ENCODE measurements around the gene XAF1. TPM values are rescaled to one million over a fixed set of nuclear protein-coding genes. Genes with fewer than 3 reads are reported as not detected.

The XAF1 gene
- total and polyA plus RNA-seq, 9 of the 15 experiments (the other 6 are each of a cell fraction or from before 2014, with no cell fraction given) = 0.07 to 0.22 (median 0.11) TPM; not detected in 4

DNA sequence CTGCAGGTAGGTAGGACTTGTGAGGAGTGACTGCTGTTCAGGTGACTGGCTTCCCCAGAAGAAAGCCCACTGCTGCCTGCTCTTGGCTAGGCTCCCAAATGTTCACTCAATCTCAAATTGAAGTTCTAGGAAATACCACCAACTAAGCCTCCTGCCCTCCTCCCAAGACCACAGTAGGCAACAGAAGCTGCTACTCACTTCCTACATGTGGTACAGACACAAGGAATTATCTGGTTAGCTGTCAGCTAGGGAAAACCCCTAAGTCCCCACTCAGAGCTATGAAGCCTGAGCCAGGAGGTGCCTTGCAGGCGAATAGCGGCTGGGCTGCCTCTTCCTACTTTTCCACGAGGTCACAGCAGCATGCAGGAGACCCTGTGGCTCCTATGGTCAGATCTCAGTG is 25.0 kb downstream of the XAF1 start (continued):
- no peak for TF ChIP-seq ZNF518B (CRISPR knock-in tag; IDR thresholded peaks at IDR 0.05)
- TF ChIP-seq, protein P1, sequence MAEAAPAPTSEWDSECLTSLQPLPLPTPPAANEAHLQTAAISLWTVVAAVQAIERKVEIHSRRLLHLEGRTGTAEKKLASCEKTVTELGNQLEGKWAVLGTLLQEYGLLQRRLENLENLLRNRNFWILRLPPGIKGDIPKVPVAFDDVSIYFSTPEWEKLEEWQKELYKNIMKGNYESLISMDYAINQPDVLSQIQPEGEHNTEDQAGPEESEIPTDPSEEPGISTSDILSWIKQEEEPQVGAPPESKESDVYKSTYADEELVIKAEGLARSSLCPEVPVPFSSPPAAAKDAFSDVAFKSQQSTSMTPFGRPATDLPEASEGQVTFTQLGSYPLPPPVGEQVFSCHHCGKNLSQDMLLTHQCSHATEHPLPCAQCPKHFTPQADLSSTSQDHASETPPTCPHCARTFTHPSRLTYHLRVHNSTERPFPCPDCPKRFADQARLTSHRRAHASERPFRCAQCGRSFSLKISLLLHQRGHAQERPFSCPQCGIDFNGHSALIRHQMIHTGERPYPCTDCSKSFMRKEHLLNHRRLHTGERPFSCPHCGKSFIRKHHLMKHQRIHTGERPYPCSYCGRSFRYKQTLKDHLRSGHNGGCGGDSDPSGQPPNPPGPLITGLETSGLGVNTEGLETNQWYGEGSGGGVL (CRISPR knock-in tag; IDR thresholded peaks at IDR 0.05) = no peak
- no peak for TF ChIP-seq PTTG1 (tag; IDR thresholded peaks at IDR 0.05; ENCODE audit: low read depth)
- no peak for TF ChIP-seq PML (IDR thresholded peaks at IDR 0.05; ENCODE audit: low read length)
- TF ChIP-seq, protein P2, sequence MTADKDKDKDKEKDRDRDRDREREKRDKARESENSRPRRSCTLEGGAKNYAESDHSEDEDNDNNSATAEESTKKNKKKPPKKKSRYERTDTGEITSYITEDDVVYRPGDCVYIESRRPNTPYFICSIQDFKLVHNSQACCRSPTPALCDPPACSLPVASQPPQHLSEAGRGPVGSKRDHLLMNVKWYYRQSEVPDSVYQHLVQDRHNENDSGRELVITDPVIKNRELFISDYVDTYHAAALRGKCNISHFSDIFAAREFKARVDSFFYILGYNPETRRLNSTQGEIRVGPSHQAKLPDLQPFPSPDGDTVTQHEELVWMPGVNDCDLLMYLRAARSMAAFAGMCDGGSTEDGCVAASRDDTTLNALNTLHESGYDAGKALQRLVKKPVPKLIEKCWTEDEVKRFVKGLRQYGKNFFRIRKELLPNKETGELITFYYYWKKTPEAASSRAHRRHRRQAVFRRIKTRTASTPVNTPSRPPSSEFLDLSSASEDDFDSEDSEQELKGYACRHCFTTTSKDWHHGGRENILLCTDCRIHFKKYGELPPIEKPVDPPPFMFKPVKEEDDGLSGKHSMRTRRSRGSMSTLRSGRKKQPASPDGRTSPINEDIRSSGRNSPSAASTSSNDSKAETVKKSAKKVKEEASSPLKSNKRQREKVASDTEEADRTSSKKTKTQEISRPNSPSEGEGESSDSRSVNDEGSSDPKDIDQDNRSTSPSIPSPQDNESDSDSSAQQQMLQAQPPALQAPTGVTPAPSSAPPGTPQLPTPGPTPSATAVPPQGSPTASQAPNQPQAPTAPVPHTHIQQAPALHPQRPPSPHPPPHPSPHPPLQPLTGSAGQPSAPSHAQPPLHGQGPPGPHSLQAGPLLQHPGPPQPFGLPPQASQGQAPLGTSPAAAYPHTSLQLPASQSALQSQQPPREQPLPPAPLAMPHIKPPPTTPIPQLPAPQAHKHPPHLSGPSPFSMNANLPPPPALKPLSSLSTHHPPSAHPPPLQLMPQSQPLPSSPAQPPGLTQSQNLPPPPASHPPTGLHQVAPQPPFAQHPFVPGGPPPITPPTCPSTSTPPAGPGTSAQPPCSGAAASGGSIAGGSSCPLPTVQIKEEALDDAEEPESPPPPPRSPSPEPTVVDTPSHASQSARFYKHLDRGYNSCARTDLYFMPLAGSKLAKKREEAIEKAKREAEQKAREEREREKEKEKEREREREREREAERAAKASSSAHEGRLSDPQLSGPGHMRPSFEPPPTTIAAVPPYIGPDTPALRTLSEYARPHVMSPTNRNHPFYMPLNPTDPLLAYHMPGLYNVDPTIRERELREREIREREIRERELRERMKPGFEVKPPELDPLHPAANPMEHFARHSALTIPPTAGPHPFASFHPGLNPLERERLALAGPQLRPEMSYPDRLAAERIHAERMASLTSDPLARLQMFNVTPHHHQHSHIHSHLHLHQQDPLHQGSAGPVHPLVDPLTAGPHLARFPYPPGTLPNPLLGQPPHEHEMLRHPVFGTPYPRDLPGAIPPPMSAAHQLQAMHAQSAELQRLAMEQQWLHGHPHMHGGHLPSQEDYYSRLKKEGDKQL (CRISPR knock-in tag; IDR thresholded peaks at IDR 0.05; ENCODE audit: borderline replicate concordance) = no peak
- no peak for TF ChIP-seq TFAM (CRISPR knock-in tag; conservative IDR thresholded peaks at IDR 0.05)

Data from K562 (cell line).